ENCODE results near the gene BMI1.

DNA sequence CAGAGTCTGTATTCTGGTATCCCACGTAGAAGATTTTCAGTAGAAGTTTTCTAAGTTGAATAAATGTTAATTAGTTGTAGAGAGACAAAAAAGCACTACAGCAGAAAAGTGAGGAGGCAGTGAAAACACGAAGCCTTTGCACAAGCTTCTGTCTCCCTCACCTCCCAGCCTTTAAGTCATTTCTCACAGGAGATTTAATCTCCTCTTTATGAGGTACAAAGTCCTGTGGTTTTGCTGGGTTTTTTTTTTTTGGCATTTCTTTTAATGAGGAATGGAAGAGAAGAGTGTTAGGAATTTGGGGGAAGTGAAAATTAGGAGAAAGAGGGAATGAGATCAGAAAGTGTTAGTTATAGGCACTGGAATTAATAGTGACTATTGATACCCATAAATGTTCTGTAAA lies 45.9 kb downstream of the BMI1 start:
- TF ChIP-seq CTCF (conservative IDR thresholded peaks at IDR 0.05; ENCODE audit: low read depth, low read length) (no peak), EZH2 (IDR thresholded peaks at IDR 0.05; ENCODE audit: borderline replicate concordance, low read depth, low read length, poor library complexity, severe bottlenecking) (no peak)

Measured in A673 (cell line).